Measurements from ENCODE around the gene CLIC4. TPM values are rescaled to one million over a fixed set of nuclear protein-coding genes. Genes with fewer than 3 reads are reported as not detected.

Gene CLIC4
- total RNA-seq, 1 donor: 711 TPM

- Histone ChIP-seq H3K4me2 (ENCODE audit: insufficient read depth, low read length) (peak overlapping the region; percentile 65), H3K4me1 (ENCODE audit: insufficient read depth, low read length) (peaks cover 29% of the 10 kb centered on the region), H3K27me3 (ENCODE audit: insufficient read depth, low read length) (no peaks in the 10 kb centered on the region), H3K36me3 (ENCODE audit: insufficient read depth, low read length) (peaks cover 3% of the 10 kb centered on the region), H4K20me1 (ENCODE audit: insufficient read depth, low read length) (peaks cover 23% of the 10 kb centered on the region), H3K27ac (ENCODE audit: low read depth, low read length) (peak overlapping the region; percentile 73), H3K4me3 (ENCODE audit: insufficient read depth, low read length) (peak overlapping the region; percentile 12), H3K9me3 (ENCODE audit: low read depth, low read length) (no peaks in the 10 kb centered on the region), H3K79me2 (ENCODE audit: insufficient read depth, low read length) (peaks cover 33% of the 10 kb centered on the region), H2AFZ (ENCODE audit: low read length) (peak overlapping the region; percentile 50)
- no peak for TF ChIP-seq CTCF (IDR thresholded peaks at IDR 0.05; ENCODE audit: extremely low read depth, low read depth, low read length)
- peak; percentile 52 for DNase-seq (ENCODE audit: insufficient read length, low spot score, missing footprints)
Measured at GRCh38 chr1:24743404-24744211, 1.6 kb upstream of the CLIC4 start.

GRCh38 chr1:24745711-24746413 lies 615 bp downstream of the CLIC4 start:
- Histone ChIP-seq H3K79me2 (ENCODE audit: insufficient read depth, low read length) (peaks cover 55% of the 10 kb centered on the region), H3K4me3 (ENCODE audit: insufficient read depth, low read length) (peak overlapping the region; percentile 80), H3K27me3 (ENCODE audit: insufficient read depth, low read length) (no peaks in the 10 kb centered on the region), H2AFZ (ENCODE audit: low read length) (no peak overlapping the region), H3K9me3 (ENCODE audit: low read depth, low read length) (no peaks in the 10 kb centered on the region), H3K4me2 (ENCODE audit: insufficient read depth, low read length) (peak overlapping the region; percentile 85), H3K27ac (ENCODE audit: low read depth, low read length) (peak overlapping the region; percentile 78), H3K4me1 (ENCODE audit: insufficient read depth, low read length) (peaks cover 46% of the 10 kb centered on the region), H3K36me3 (ENCODE audit: insufficient read depth, low read length) (peaks cover 9% of the 10 kb centered on the region), H4K20me1 (ENCODE audit: insufficient read depth, low read length) (peaks cover 46% of the 10 kb centered on the region)
- no peak for TF ChIP-seq CTCF (IDR thresholded peaks at IDR 0.05; ENCODE audit: extremely low read depth, low read depth, low read length)
- DNase-seq (ENCODE audit: insufficient read length, low spot score, missing footprints): peak; percentile 44

GRCh38 chr1:24748191-24749121 lies 3.2 kb downstream of the CLIC4 start:
- Histone ChIP-seq H3K79me2 (ENCODE audit: insufficient read depth, low read length) (peaks cover 81% of the 10 kb centered on the region), H4K20me1 (ENCODE audit: insufficient read depth, low read length) (peaks cover 71% of the 10 kb centered on the region), H3K9me3 (ENCODE audit: low read depth, low read length) (no peaks in the 10 kb centered on the region), H3K4me1 (ENCODE audit: insufficient read depth, low read length) (peaks cover 50% of the 10 kb centered on the region), H3K4me2 (ENCODE audit: insufficient read depth, low read length) (peak overlapping the region; percentile 85), H3K4me3 (ENCODE audit: insufficient read depth, low read length) (peak overlapping the region; percentile 80), H3K36me3 (ENCODE audit: insufficient read depth, low read length) (peaks cover 9% of the 10 kb centered on the region), H3K27ac (ENCODE audit: low read depth, low read length) (peak overlapping the region; percentile 39), H2AFZ (ENCODE audit: low read length) (no peak overlapping the region), H3K27me3 (ENCODE audit: insufficient read depth, low read length) (no peaks in the 10 kb centered on the region)
- DNase-seq (ENCODE audit: insufficient read length, low spot score, missing footprints): peak; percentile 64
- no peak for TF ChIP-seq CTCF (IDR thresholded peaks at IDR 0.05; ENCODE audit: extremely low read depth, low read depth, low read length)

Measured in osteoblast (primary cell).